HCT116 (cell line): Measurements from ENCODE around the gene TCEAL5.

Experiments
- CBX3 ChIP-seq: IDR thresholded peaks from 2 replicates; pipeline ENCODE4 v1.6.1; 2012; ENCODE audit warnings: low read depth
- CEBPB ChIP-seq: IDR thresholded peaks from 2 replicates; pipeline ENCODE4 v1.6.1; 2012; ENCODE audit warnings: low read depth
- ELF1 ChIP-seq: IDR thresholded peaks from 2 replicates; pipeline ENCODE4 v1.6.1; 2012; ENCODE audit warnings: low read depth, borderline replicate concordance
- FOSL1 ChIP-seq: IDR thresholded peaks from 2 replicates; pipeline ENCODE4 v1.6.1; 2012; ENCODE audit warnings: low read depth
- POLR2A ChIP-seq: IDR thresholded peaks from 2 replicates; pipeline ENCODE4 v1.7.0; 2011; ENCODE audit warnings: borderline replicate concordance; ENCODE audit not compliant: insufficient read depth, insufficient read length; ENCODE audit errors: extremely low read depth
- RAD21 ChIP-seq: IDR thresholded peaks from 2 replicates; pipeline ENCODE4 v1.6.1; 2012; ENCODE audit warnings: low read depth, mild to moderate bottlenecking
- REST ChIP-seq: IDR thresholded peaks from 2 replicates; pipeline ENCODE4 v1.6.1; 2012; ENCODE audit warnings: low read depth
- SP1 ChIP-seq: IDR thresholded peaks from 2 replicates; pipeline ENCODE4 v1.6.1; 2012; ENCODE audit warnings: low read depth
- TF ChIP-seq, protein P1 (sequence below), 3 experiments: fragments of 200-600 bp in 1 of 3; sonication (generic) in 1 of 3; IDR thresholded peaks in 2 of 3; conservative IDR thresholded peaks in 1 of 3; 2 replicates each; pipeline ENCODE4 v1.5.1; 2012 to 2017; ENCODE audit warnings: low read depth in 2 of 3, low read length in 2 of 3, antibody characterized with exemption in 1 of 3, borderline replicate concordance in 1 of 3, control low read depth in 1 of 3, mild to moderate bottlenecking in 1 of 3, mixed read lengths in 1 of 3, mixed run types in 1 of 3, moderate library complexity in 1 of 3; ENCODE audit not compliant: insufficient read depth in 1 of 3

GRCh38 chrX:103258275-103258674, 18.3 kb downstream of the TCEAL5 start:
- TF ChIP-seq REST (no peak), ELF1 (no peak), RAD21 (no peak), SP1 (no peak), POLR2A (no peak), CEBPB (no peak), CBX3 (no peak), FOSL1 (no peak)
- TF ChIP-seq, protein P1, sequence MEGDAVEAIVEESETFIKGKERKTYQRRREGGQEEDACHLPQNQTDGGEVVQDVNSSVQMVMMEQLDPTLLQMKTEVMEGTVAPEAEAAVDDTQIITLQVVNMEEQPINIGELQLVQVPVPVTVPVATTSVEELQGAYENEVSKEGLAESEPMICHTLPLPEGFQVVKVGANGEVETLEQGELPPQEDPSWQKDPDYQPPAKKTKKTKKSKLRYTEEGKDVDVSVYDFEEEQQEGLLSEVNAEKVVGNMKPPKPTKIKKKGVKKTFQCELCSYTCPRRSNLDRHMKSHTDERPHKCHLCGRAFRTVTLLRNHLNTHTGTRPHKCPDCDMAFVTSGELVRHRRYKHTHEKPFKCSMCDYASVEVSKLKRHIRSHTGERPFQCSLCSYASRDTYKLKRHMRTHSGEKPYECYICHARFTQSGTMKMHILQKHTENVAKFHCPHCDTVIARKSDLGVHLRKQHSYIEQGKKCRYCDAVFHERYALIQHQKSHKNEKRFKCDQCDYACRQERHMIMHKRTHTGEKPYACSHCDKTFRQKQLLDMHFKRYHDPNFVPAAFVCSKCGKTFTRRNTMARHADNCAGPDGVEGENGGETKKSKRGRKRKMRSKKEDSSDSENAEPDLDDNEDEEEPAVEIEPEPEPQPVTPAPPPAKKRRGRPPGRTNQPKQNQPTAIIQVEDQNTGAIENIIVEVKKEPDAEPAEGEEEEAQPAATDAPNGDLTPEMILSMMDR (IDR thresholded peaks at IDR 0.05 in 2 of 3, conservative IDR thresholded peaks at IDR 0.05 in 1 of 3; ENCODE audit: borderline replicate concordance in 1 of 3, insufficient read depth in 1 of 3, low read depth in 2 of 3, low read length in 2 of 3): no peak
